ENCODE data around the gene ZNF585A. TPM values are rescaled to one million over a fixed set of nuclear protein-coding genes. Genes with fewer than 3 reads are reported as not detected.
"Not testable (repeated sequence)": the region's sequence is repeated elsewhere in the genome, so short reads cannot be mapped to it uniquely, and the experiment has no call there.

The ZNF585A gene
- total RNA-seq, 1 donor from 2014 or later, result 17.0 TPM

- Mint-ChIP-seq H3K27ac (peak within 1 kb of the TSS; percentile 99), H3K36me3 (ENCODE audit: low read depth) (peaks cover 39% of the 10 kb centered on the region), H3K9me3 (peaks cover 3% of the 10 kb centered on the region), H3K27me3 (no peaks in the 10 kb centered on the region), H3K4me3 (peak within 1 kb of the TSS; percentile 98), H3K4me1 (peaks cover 26% of the 10 kb centered on the region)
- intact Hi-C loops (cut with micrococcal nuclease), result loop anchor here (1.0 to 10.0 kb wide), 14 partner anchors 8 to 1003 kb away; partner anchors contain the start of genes ZFP30, ZNF146, ZNF260 and ZNF345
- no peak for TF ChIP-seq CTCF (IDR thresholded peaks at IDR 0.05)
- ATAC-seq (ENCODE audit: low read depth) (peak; percentile 89), DNase-seq (peak; percentile 81)
- ChIA-PET POLR2A (interaction anchor here (0.5 to 2.1 kb wide), 20 partner anchors 9 to 1003 kb away, joined by 3 to 17 read pairs (median 5); partner anchors contain the start of genes ZNF146, ZNF260, ZNF345 and ZNF382), CTCF (no interaction called here)
Observed at GRCh38 chr19:37217775-37218591, 45.5 kb upstream of the ZNF585A start, which contains the start of gene ZNF383. TSS of gene ZNF383 (plus strand) at chr19:37218214. CDS start at chr19:37230454, 12,240 bp downstream.

- peaks cover 3% of the 10 kb centered on the region for H3K9me3 Mint-ChIP-seq
- H3K4me1 Mint-ChIP-seq, result peaks cover 26% of the 10 kb centered on the region
- H3K4me3 Mint-ChIP-seq, result peak overlapping the region; percentile 98
- POLR2A ChIA-PET, result interaction anchor here (0.9 to 2.1 kb wide), 18 partner anchors 8 to 1003 kb away, joined by 3 to 17 read pairs (median 5); partner anchors contain the start of genes ZNF146, ZNF260, ZNF345 and ZNF382
- no peak for TF ChIP-seq CTCF (IDR thresholded peaks at IDR 0.05)
- DNase-seq, result no peak
- intact Hi-C loops (cut with micrococcal nuclease), result loop anchor here (1.0 to 10.0 kb wide), 9 partner anchors 139 to 1003 kb away; partner anchors contain the start of genes ZFP30, ZNF146, ZNF260 and ZNF345
- H3K27ac Mint-ChIP-seq, result peak overlapping the region; percentile 99
- no peak for ATAC-seq (ENCODE audit: low read depth)
- CTCF ChIA-PET, result no interaction called here
- H3K27me3 Mint-ChIP-seq, result no peaks in the 10 kb centered on the region
- peaks cover 34% of the 10 kb centered on the region for H3K36me3 Mint-ChIP-seq (ENCODE audit: low read depth)
Observed at GRCh38 chr19:37217480-37217774, 44.9 kb upstream of the ZNF585A start.

GRCh38 chr19:37197768-37198167 is 25.3 kb upstream of the ZNF585A start:
- intact Hi-C loops (cut with micrococcal nuclease), result no loop called here
- Mint-ChIP-seq H3K27ac (no peak overlapping the region), H3K27me3 (no peaks in the 10 kb centered on the region), H3K4me3 (no peak overlapping the region), H3K36me3 (ENCODE audit: low read depth) (peaks cover 74% of the 10 kb centered on the region), H3K4me1 (no peaks in the 10 kb centered on the region), H3K9me3 (peaks cover 18% of the 10 kb centered on the region)
- ATAC-seq (ENCODE audit: low read depth), result no peak
- no peak for DNase-seq
- ChIA-PET CTCF (no interaction called here), POLR2A (no interaction called here)
- TF ChIP-seq CTCF (IDR thresholded peaks at IDR 0.05), result no peak

GRCh38 chr19:37197115-37197514 is 24.6 kb upstream of the ZNF585A start:
- intact Hi-C loops (cut with micrococcal nuclease); H3K4me3 Mint-ChIP-seq; ATAC-seq (ENCODE audit: low read depth); H3K27ac Mint-ChIP-seq; CTCF ChIA-PET; H3K4me1 Mint-ChIP-seq; DNase-seq; H3K27me3 Mint-ChIP-seq; POLR2A ChIA-PET: not testable (repeated sequence)
- H3K36me3 Mint-ChIP-seq (ENCODE audit: low read depth), result peaks cover 70% of the 10 kb centered on the region
- peaks cover 19% of the 10 kb centered on the region for H3K9me3 Mint-ChIP-seq

GRCh38 chr19:37195248-37195647 is 22.8 kb upstream of the ZNF585A start:
- H3K9me3 Mint-ChIP-seq, result peaks cover 21% of the 10 kb centered on the region
- CTCF ChIA-PET, result not testable (repeated sequence)

GRCh38 chr19:37186071-37186470 is 13.6 kb upstream of the ZNF585A start:
- CTCF ChIA-PET, result not testable (repeated sequence)
- H3K36me3 Mint-ChIP-seq (ENCODE audit: low read depth), result peaks cover 79% of the 10 kb centered on the region

More at GRCh38 chr19:37195248-37195647, 22.8 kb upstream of the ZNF585A start:
- intact Hi-C loops (cut with micrococcal nuclease); H3K27me3 Mint-ChIP-seq; H3K27ac Mint-ChIP-seq; H3K4me3 Mint-ChIP-seq; H3K4me1 Mint-ChIP-seq; ATAC-seq (ENCODE audit: low read depth); POLR2A ChIA-PET; DNase-seq: not testable (repeated sequence)
- H3K36me3 Mint-ChIP-seq (ENCODE audit: low read depth), result peaks cover 75% of the 10 kb centered on the region

More at GRCh38 chr19:37186071-37186470, 13.6 kb upstream of the ZNF585A start:
- H3K27ac Mint-ChIP-seq; H3K4me1 Mint-ChIP-seq; intact Hi-C loops (cut with micrococcal nuclease); H3K27me3 Mint-ChIP-seq; H3K4me3 Mint-ChIP-seq; ATAC-seq (ENCODE audit: low read depth); POLR2A ChIA-PET; DNase-seq: not testable (repeated sequence)
- peaks cover 53% of the 10 kb centered on the region for H3K9me3 Mint-ChIP-seq

Data from activated B cell treated with CpG ODN at 0.5 μM for 24 hours (primary cell).